Activated CD8-positive, alpha-beta T cell treated with anti-CD3 and anti-CD28 coated beads, Interleukin-2, amount 10 ng/mL, durations not matched to agents 7 days and 5 days (primary cell): ENCODE data around the gene REPS1. TPM values are rescaled to one million over a fixed set of nuclear protein-coding genes. Genes with fewer than 3 reads are reported as not detected.
"Not testable (repeated sequence)": the region's sequence is repeated elsewhere in the genome, so short reads cannot be mapped to it uniquely, and the experiment has no call there.

ENCODE experiments used
- ATAC-seq: fragments of 150-1000 bp; cut with Tn5 transposase; one replicate; pipeline ENCODE4 v1.10.0; 2021; ENCODE audit warnings: moderate library complexity
- CTCF ChIA-PET: fragments of 350-600 bp; sonication (Branson Sonifier 250); formaldehyde crosslinking; loops from one replicate; lab custom pipeline; 2021; ENCODE audit warnings: antibody characterized with exemption; lab: Charles Lee
- POLR2A ChIA-PET: fragments of 350-600 bp; sonication (Branson Sonifier 250); formaldehyde crosslinking; loops from one replicate; lab custom pipeline; 2021; ENCODE audit warnings: antibody characterized with exemption; lab: Charles Lee
- DNase-seq: peaks from one replicate; pipeline ENCODE4 v3.0.0-alpha.2; 2020
- H3K27ac Mint-ChIP-seq: one replicate; pipeline ENCODE4 v1.8.0; 2021; ENCODE audit warnings: mild to moderate bottlenecking, mixed read lengths
- H3K27me3 Mint-ChIP-seq: one replicate; pipeline ENCODE4 v1.8.0; 2021; ENCODE audit warnings: low read depth, mixed read lengths
- H3K36me3 Mint-ChIP-seq: one replicate; pipeline ENCODE4 v1.8.0; 2021; ENCODE audit warnings: low read depth, mixed read lengths
- H3K4me1 Mint-ChIP-seq: one replicate; pipeline ENCODE4 v1.8.0; 2021; ENCODE audit warnings: low read depth, mixed read lengths
- H3K4me3 Mint-ChIP-seq: one replicate; pipeline ENCODE4 v1.8.0; 2021; ENCODE audit warnings: mild to moderate bottlenecking, mixed read lengths
- H3K9me3 Mint-ChIP-seq: one replicate; pipeline ENCODE4 v1.8.0; 2022; ENCODE audit warnings: mixed read lengths; ENCODE audit not compliant: insufficient read depth
- total RNA-seq, 2 experiments: library from RNA; stranded (reverse); gene quantifications; one replicate each; pipeline ENCODE4 v1.2.3, GENCODE V29; 2021

REPS1 gene
- total RNA-seq, 2 experiments from 2014 or later, result 39.2 to 45.2 TPM

DNA sequence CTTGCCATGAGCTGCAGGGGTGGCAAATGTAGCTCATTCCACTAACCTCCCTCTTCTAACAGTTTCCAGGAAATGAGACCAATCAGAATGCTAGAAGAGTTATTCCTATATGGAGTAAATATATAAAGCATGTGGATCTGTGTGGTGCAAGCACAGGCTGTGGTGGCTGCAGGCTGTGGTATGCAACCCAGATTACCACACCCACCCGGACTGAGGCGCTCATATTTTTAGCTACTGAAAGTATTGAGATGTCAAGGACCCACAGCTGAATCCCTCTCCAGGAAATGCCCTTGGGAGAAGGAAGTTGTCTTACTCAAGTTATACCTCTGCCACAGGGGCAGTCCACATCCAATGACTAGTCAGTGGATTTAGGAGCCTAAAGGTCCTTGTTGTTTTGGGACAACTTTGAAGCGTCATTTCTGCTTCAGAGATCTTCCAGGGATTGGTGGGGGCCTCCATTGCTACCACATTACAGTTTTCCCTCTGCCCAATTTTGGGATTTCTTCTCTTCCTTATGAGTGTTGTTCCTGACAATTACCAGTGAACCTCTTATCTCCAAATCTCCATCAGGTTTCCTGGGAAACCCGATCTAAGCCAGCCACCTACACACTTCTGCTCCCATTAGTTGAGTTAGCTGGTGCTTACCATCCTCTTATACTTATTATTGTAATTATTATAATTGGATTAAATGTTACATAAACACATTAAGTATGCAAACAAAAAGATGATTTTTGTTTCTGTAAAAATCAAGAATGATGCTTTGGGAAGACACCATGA, 12.1 kb upstream of the REPS1 start:
- ATAC-seq (no peak), DNase-seq (no peak)
- no peaks in the 10 kb centered on the region for H3K36me3 Mint-ChIP-seq
- CTCF ChIA-PET, result interaction anchor here (1.6 kb wide), 1 partner anchor 364 kb away, joined by 3 read pairs; no protein-coding TSS in a partner anchor
- no peak overlapping the region for H3K27ac Mint-ChIP-seq
- H3K4me1 Mint-ChIP-seq, result peaks cover 2% of the 10 kb centered on the region
- POLR2A ChIA-PET, result interaction anchor here (0.9 kb wide), 1 partner anchor 8 kb away, joined by 3 read pairs; no protein-coding TSS in a partner anchor
- no peaks in the 10 kb centered on the region for H3K9me3 Mint-ChIP-seq
- H3K27me3 Mint-ChIP-seq, result no peaks in the 10 kb centered on the region
- H3K4me3 Mint-ChIP-seq, result no peak overlapping the region

GRCh38 chr6:138997136-138997535, 9.1 kb upstream of the REPS1 start:
- Mint-ChIP-seq H3K27ac (no peak overlapping the region), H3K27me3 (peaks cover 7% of the 10 kb centered on the region), H3K4me3 (no peak overlapping the region), H3K9me3 (no peaks in the 10 kb centered on the region), H3K4me1 (peaks cover 2% of the 10 kb centered on the region), H3K36me3 (no peaks in the 10 kb centered on the region)
- ChIA-PET POLR2A (no interaction called here), CTCF (interaction anchor here (2.7 kb wide), 1 partner anchor 9 kb away, joined by 7 read pairs; the partner anchor contains the start of gene REPS1)
- ATAC-seq, result no peak
- no peak for DNase-seq

GRCh38 chr6:138996524-138996923, 8.5 kb upstream of the REPS1 start:
- no peaks in the 10 kb centered on the region for H3K9me3 Mint-ChIP-seq
- DNase-seq (no peak), ATAC-seq (no peak)
- H3K36me3 Mint-ChIP-seq, result no peaks in the 10 kb centered on the region
- CTCF ChIA-PET, result interaction anchor here (2.7 kb wide), 1 partner anchor 8 kb away, joined by 7 read pairs; the partner anchor contains the start of gene REPS1
- H3K27ac Mint-ChIP-seq, result no peak overlapping the region
- no peak overlapping the region for H3K4me3 Mint-ChIP-seq
- H3K27me3 Mint-ChIP-seq, result peaks cover 7% of the 10 kb centered on the region
- POLR2A ChIA-PET, result no interaction called here
- peaks cover 2% of the 10 kb centered on the region for H3K4me1 Mint-ChIP-seq

GRCh38 chr6:138993410-138993809, 5.4 kb upstream of the REPS1 start:
- H3K27ac Mint-ChIP-seq, DNase-seq, H3K4me1 Mint-ChIP-seq, POLR2A ChIA-PET, H3K4me3 Mint-ChIP-seq, H3K9me3 Mint-ChIP-seq, ATAC-seq, CTCF ChIA-PET, H3K27me3 Mint-ChIP-seq, H3K36me3 Mint-ChIP-seq: not testable (repeated sequence)

DNA sequence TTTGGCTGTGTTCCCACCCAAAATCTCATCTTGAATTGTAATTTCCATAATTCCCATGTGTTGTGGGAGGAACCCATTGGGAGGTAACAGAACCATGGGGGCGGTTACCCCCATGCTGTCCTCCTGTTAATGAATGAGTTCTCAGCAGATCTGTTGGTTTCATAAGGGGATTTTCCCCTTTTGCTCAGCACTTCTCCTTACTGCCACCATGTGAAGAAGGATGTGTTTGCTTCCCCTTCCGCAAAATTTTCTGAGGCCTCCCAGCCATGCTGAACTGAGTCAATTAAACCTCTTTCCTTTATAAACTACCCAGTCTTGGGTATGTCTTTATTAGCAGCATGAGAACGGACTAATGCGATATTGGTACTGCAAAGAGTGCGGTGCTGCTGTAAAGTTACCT, 4.9 kb upstream of the REPS1 start:
- H3K27ac Mint-ChIP-seq, POLR2A ChIA-PET, H3K9me3 Mint-ChIP-seq, DNase-seq, H3K36me3 Mint-ChIP-seq, CTCF ChIA-PET, ATAC-seq, H3K27me3 Mint-ChIP-seq, H3K4me1 Mint-ChIP-seq, H3K4me3 Mint-ChIP-seq: not testable (repeated sequence)

- Mint-ChIP-seq H3K27ac (no peak overlapping the region), H3K36me3 (no peaks in the 10 kb centered on the region), H3K4me1 (peaks cover 11% of the 10 kb centered on the region), H3K27me3 (peaks cover 7% of the 10 kb centered on the region), H3K9me3 (no peaks in the 10 kb centered on the region), H3K4me3 (no peak overlapping the region)
- ATAC-seq (no peak), DNase-seq (no peak)
- CTCF ChIA-PET, result interaction anchor here (0.7 to 3.4 kb wide), 5 partner anchors 19 to 306 kb away, joined by 3 to 19 read pairs (median 3); no protein-coding TSS in a partner anchor
- POLR2A ChIA-PET, result interaction anchor here (1.5 kb wide), 1 partner anchor 38 kb away, joined by 4 read pairs; no protein-coding TSS in a partner anchor
Measured at GRCh38 chr6:138991206-138991605, 3.2 kb upstream of the REPS1 start.

- Mint-ChIP-seq H3K4me3 (peak overlapping the region; percentile 87), H3K36me3 (no peaks in the 10 kb centered on the region), H3K27ac (no peak overlapping the region), H3K9me3 (no peaks in the 10 kb centered on the region), H3K27me3 (peaks cover 7% of the 10 kb centered on the region), H3K4me1 (peaks cover 11% of the 10 kb centered on the region)
- no peak for ATAC-seq
- ChIA-PET POLR2A (interaction anchor here (1.1 to 4.5 kb wide), 2 partner anchors 39 to 151 kb away, joined by 3 to 20 read pairs; partner anchors contain the start of gene ABRACL), CTCF (interaction anchor here (0.5 to 3.4 kb wide), 18 partner anchors 8 to 381 kb away, joined by 3 to 19 read pairs (median 4); no protein-coding TSS in a partner anchor)
- DNase-seq, result no peak
Measured at GRCh38 chr6:138989098-138989983, 1.3 kb upstream of the REPS1 start.

- Mint-ChIP-seq H3K27ac (peak overlapping the region; percentile 94), H3K9me3 (no peaks in the 10 kb centered on the region)
Measured at GRCh38 chr6:138988469-138988834, 399 bp upstream of the REPS1 start.

DNA sequence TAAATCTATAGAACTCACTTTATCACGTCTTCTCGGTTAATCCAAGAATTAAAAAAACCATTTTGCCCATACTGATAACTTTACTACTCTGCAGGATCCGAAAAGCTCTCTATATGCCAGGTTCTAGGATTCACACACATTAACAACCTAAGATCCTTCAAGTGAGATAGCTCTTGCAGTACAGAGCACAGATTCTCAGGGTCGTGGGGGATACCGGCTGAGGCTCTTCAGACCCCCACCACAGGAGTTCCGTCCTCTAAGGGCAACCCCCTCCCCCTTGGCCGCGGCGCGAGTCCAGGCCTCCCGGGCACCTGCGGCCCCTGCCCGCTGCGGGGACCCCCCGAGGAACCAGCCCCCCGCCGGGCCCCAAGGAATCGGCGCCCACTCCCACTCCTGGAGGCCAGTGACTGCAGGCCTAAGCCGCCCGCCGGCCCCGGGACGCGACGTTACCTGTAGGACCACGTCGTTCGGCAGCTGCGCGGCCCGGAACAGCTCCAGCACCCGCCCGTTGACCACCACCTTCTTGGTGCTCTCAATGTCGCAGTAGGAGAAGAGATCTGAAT, 892 bp downstream of the REPS1 start:
- CTCF ChIA-PET, result interaction anchor here (0.5 to 2.6 kb wide), 16 partner anchors 10 to 377 kb away, joined by 3 to 16 read pairs (median 4); no protein-coding TSS in a partner anchor
- POLR2A ChIA-PET, result interaction anchor here (0.6 to 4.5 kb wide), 8 partner anchors 12 to 401 kb away, joined by 3 to 20 read pairs (median 4); partner anchors contain the start of genes ABRACL and CITED2
- DNase-seq (no peak), ATAC-seq (no peak)
- H3K27ac Mint-ChIP-seq, result peak overlapping the region; percentile 73
- H3K4me3 Mint-ChIP-seq, result peak overlapping the region; percentile 79
- H3K27me3 Mint-ChIP-seq, result no peaks in the 10 kb centered on the region
- H3K36me3 Mint-ChIP-seq, result no peaks in the 10 kb centered on the region
- no peaks in the 10 kb centered on the region for H3K9me3 Mint-ChIP-seq
- peaks cover 11% of the 10 kb centered on the region for H3K4me1 Mint-ChIP-seq

More at GRCh38 chr6:138988469-138988834, 399 bp upstream of the REPS1 start:
- ChIA-PET CTCF (interaction anchor here (0.8 to 3.4 kb wide), 16 partner anchors 9 to 381 kb away, joined by 3 to 19 read pairs (median 4); no protein-coding TSS in a partner anchor), POLR2A (interaction anchor here (1.1 to 4.5 kb wide), 3 partner anchors 40 to 386 kb away, joined by 3 to 20 read pairs (median 8); partner anchors contain the start of genes ABRACL and CITED2)
- peaks cover 7% of the 10 kb centered on the region for H3K27me3 Mint-ChIP-seq
- H3K4me3 Mint-ChIP-seq, result peak overlapping the region; percentile 87
- H3K36me3 Mint-ChIP-seq, result no peaks in the 10 kb centered on the region
- DNase-seq, result no peak
- peaks cover 11% of the 10 kb centered on the region for H3K4me1 Mint-ChIP-seq
- ATAC-seq, result peak; percentile 9

DNA sequence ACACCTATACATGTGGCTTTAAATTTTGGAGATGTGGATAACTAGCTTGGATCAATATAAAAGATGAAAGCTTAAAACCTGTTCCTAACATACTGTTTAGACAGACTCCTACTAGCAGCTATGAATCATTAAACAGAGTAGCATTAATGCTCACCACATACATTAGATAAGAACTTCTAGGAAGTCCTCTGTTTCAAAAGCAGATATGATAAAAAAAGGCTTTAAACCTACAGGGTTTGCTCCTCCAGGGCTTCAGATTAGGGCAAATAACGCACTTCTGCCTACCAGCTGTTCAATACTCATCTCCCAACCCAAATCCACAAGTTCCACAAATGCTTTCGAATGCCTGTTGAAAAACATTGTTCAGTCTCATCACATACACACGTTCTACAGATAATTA, 1.5 kb downstream of the REPS1 start:
- ChIA-PET POLR2A (interaction anchor here (1.1 to 4.5 kb wide), 5 partner anchors 11 to 388 kb away, joined by 4 to 20 read pairs (median 5); partner anchors contain the start of genes ABRACL and CITED2), CTCF (interaction anchor here (0.7 to 2.6 kb wide), 13 partner anchors 10 to 378 kb away, joined by 3 to 16 read pairs (median 5); no protein-coding TSS in a partner anchor)
- no peak for ATAC-seq

DNA sequence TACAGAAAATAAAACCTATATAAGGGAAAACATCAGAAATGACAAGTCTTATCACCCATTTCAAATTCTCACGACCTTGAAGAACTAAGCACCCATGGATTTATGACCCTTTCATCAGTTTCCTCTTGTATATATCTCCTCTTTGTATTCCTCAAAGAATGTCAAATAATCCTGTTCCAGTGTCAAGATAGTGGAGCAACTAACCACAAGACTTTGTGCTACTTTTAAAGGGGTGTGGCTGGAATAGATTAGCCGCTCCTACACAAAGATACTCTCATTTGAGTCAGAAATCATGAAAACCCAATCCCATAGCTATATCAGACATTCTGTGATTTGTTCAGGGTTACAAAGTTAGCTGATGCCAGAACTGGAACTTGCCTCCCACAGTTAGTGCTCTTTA, 6.6 kb downstream of the REPS1 start:
- no peaks in the 10 kb centered on the region for H3K9me3 Mint-ChIP-seq
- H3K4me3 Mint-ChIP-seq, result no peak overlapping the region
- ATAC-seq, result no peak
- H3K36me3 Mint-ChIP-seq, result no peaks in the 10 kb centered on the region
- DNase-seq, result no peak
- H3K27ac Mint-ChIP-seq, result no peak overlapping the region
- H3K4me1 Mint-ChIP-seq, result peaks cover 6% of the 10 kb centered on the region
- CTCF ChIA-PET, result interaction anchor here (0.7 to 1.0 kb wide), 4 partner anchors 9 to 388 kb away, joined by 3 read pairs; no protein-coding TSS in a partner anchor
- H3K27me3 Mint-ChIP-seq, result no peaks in the 10 kb centered on the region
- POLR2A ChIA-PET, result no interaction called here

More for the DNA sequence above, 1.5 kb downstream of the REPS1 start:
- H3K4me3 Mint-ChIP-seq, result peak overlapping the region; percentile 74
- H3K9me3 Mint-ChIP-seq, result no peaks in the 10 kb centered on the region
- H3K36me3 Mint-ChIP-seq, result no peaks in the 10 kb centered on the region
- H3K27ac Mint-ChIP-seq, result peak overlapping the region; percentile 35
- DNase-seq, result no peak
- H3K27me3 Mint-ChIP-seq, result no peaks in the 10 kb centered on the region
- peaks cover 12% of the 10 kb centered on the region for H3K4me1 Mint-ChIP-seq
